ENCODE results near the gene KIF3B.

DNA sequence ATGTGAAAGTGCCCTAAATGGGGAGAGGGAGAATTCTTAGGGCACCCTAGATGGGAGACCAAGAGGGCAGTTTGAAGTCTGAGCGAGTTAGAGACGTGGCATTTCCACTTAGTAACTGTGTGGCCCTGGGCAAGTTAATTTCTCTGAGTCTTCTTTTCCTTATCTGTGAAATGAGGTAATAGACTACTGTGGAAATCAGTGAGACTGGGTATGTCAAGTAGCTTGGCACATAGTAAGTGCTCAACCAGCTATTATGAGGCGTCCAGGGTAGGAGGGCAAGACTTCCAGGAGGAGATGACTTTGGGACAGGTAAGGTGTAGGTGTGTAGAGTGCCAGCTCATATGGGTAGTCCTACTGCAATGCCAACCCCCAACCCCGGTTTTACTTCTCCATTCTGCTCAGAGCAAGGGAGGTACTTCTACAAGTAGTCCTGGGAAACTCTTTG is 770 bp downstream of the KIF3B start:
- TF ChIP-seq, protein P1, sequence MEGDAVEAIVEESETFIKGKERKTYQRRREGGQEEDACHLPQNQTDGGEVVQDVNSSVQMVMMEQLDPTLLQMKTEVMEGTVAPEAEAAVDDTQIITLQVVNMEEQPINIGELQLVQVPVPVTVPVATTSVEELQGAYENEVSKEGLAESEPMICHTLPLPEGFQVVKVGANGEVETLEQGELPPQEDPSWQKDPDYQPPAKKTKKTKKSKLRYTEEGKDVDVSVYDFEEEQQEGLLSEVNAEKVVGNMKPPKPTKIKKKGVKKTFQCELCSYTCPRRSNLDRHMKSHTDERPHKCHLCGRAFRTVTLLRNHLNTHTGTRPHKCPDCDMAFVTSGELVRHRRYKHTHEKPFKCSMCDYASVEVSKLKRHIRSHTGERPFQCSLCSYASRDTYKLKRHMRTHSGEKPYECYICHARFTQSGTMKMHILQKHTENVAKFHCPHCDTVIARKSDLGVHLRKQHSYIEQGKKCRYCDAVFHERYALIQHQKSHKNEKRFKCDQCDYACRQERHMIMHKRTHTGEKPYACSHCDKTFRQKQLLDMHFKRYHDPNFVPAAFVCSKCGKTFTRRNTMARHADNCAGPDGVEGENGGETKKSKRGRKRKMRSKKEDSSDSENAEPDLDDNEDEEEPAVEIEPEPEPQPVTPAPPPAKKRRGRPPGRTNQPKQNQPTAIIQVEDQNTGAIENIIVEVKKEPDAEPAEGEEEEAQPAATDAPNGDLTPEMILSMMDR (IDR thresholded peaks at IDR 0.05), result no peak
- TF ChIP-seq POLR2A (IDR thresholded peaks at IDR 0.05) (no peak), EP300 (IDR thresholded peaks at IDR 0.05) (no peak)
